ENCODE results near the gene DCTPP1. TPM values are rescaled to one million over a fixed set of nuclear protein-coding genes. Genes with fewer than 3 reads are reported as not detected.

The DCTPP1 gene
- polyA plus RNA-seq, 1 of the 3 experiments (the other 2 are of a cell fraction), result 79.2 TPM

DNA sequence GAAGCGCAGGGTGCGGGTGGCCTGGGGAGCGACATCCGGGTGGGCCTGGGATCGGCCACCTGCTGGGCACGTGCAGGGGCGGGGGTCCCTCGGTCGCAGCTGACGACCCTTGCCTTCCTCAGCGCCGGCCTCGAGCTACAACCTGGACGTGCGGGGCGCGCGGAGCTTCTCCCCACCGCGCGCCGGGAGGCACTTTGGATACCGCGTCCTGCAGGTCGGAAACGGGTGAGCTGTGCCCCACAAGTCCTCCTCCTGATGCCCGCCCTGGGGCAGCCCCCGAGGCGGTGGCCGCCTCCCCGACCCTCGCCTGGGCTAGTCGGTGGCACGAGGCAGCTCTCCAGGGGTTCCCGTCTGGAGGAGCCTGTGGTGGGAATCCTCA, 44.2 kb upstream of the DCTPP1 start:
- Histone ChIP-seq H4K20me1 (ENCODE audit: insufficient read depth) (no peaks in the 10 kb centered on the region), H3K27me3 (ENCODE audit: insufficient read depth) (peaks cover 5% of the 10 kb centered on the region; the same call in 1 of the 2 replicates), H3K27ac (ENCODE audit: low read depth in 2 of 2, low read length in 1 of 2) (no peak overlapping the region), H3K4me2 (no peak overlapping the region), H2AFZ (ENCODE audit: low read depth) (no peak overlapping the region), H3K79me2 (ENCODE audit: insufficient read depth) (no peaks in the 10 kb centered on the region), H3K9me2 (no peaks in the 10 kb centered on the region), H3K9ac (no peak overlapping the region), H3K36me3 (replicated peaks in 1 of 2; ENCODE audit: control insufficient read depth in 1 of 2, insufficient read depth in 2 of 2, low read length in 1 of 2) (no peaks in the 10 kb centered on the region), H3K4me1 (ENCODE audit: control insufficient read depth in 1 of 2, insufficient read depth in 2 of 2, low read depth in 1 of 2, low read length in 1 of 2) (no peaks in the 10 kb centered on the region), H3K4me3 (ENCODE audit: low read depth in 2 of 2, low read length in 1 of 2) (no peak overlapping the region), H3F3A (replicated peaks; ENCODE audit: insufficient read depth) (no peaks in the 10 kb centered on the region), H3K9me3 (no peaks in the 10 kb centered on the region)
- POLR2A ChIA-PET, result interaction anchor here (1.6 kb wide), 1 partner anchor 51 kb away, joined by 4 read pairs; no protein-coding TSS in a partner anchor
- WGBS (ENCODE audit: low lambda C conversion rate), result 67% methylated on average over 20 of the region's 35 CpGs
- TF ChIP-seq RAD21 (IDR thresholded peaks at IDR 0.05; ENCODE audit: low read length) (no peak), JUND (IDR thresholded peaks at IDR 0.05) (no peak)
- TF ChIP-seq, protein P1, sequence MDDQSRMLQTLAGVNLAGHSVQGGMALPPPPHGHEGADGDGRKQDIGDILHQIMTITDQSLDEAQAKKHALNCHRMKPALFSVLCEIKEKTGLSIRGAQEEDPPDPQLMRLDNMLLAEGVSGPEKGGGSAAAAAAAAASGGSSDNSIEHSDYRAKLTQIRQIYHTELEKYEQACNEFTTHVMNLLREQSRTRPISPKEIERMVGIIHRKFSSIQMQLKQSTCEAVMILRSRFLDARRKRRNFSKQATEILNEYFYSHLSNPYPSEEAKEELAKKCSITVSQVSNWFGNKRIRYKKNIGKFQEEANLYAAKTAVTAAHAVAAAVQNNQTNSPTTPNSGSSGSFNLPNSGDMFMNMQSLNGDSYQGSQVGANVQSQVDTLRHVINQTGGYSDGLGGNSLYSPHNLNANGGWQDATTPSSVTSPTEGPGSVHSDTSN (IDR thresholded peaks at IDR 0.05), result no peak
- no peak for DNase-seq
- CTCF ChIA-PET, result no interaction called here

DNA sequence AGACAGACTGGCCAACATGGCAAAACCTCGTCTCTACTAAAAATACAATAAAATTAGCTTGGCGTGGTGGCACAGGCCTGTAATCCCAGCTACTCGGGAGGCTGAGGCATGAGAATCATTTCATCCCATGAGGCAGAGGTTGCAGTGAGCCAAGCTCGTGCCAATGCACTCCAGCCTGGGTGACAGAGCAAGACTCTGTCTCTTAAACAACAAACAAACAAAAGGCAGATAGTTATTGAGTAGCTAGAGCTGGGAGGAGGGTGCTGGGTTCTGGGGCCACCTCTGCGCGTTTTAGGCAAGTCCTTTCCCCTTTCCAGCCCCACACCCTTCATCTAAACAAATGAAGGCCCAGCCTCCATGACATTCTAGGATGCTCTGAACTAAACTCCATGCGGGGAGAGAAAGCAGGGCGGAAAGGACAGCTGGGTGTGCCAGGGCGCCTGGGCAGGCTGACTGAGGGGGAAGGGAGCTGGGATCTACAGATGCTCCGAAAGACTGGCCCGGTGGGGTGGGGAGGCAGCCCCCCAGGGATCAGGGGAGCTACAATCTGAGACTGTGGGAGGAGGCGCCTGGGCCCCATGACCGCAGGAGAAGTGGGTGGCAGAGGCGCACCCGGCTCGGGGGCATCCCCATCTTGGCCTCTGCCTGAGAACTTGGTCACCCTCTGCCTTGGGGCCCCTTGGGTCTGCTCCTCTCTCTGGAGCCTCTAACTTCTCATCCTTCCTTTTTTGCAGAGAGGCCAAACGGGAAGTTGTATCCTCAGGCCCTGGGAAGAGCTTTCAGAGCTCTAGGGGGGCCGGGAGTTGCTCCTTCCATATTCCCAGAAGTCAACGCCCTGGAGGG, 43.6 kb upstream of the DCTPP1 start:
- no peak overlapping the region for H3K27ac ChIP-seq (ENCODE audit: low read depth in 2 of 2, low read length in 1 of 2)
- no peak overlapping the region for H3K4me2 ChIP-seq
- H3K4me1 ChIP-seq (ENCODE audit: control insufficient read depth in 1 of 2, insufficient read depth in 2 of 2, low read depth in 1 of 2, low read length in 1 of 2), result no peaks in the 10 kb centered on the region
- no peaks in the 10 kb centered on the region for H4K20me1 ChIP-seq (ENCODE audit: insufficient read depth)
- no peaks in the 10 kb centered on the region for H3K9me2 ChIP-seq
- peaks cover 5% of the 10 kb centered on the region; the same call in 1 of the 2 replicates for H3K27me3 ChIP-seq (ENCODE audit: insufficient read depth)
- POLR2A ChIA-PET, result interaction anchor here (1.6 kb wide), 1 partner anchor 51 kb away, joined by 4 read pairs; no protein-coding TSS in a partner anchor
- no peak for DNase-seq
- H3K79me2 ChIP-seq (ENCODE audit: insufficient read depth), result no peaks in the 10 kb centered on the region
- no peak overlapping the region for H3K4me3 ChIP-seq (ENCODE audit: low read depth in 2 of 2, low read length in 1 of 2)
- no peak overlapping the region for H3K9ac ChIP-seq
- no peaks in the 10 kb centered on the region for H3K9me3 ChIP-seq
- no peaks in the 10 kb centered on the region for H3K36me3 ChIP-seq (replicated peaks in 1 of 2; ENCODE audit: control insufficient read depth in 1 of 2, insufficient read depth in 2 of 2, low read length in 1 of 2)
- TF ChIP-seq, protein P2, sequence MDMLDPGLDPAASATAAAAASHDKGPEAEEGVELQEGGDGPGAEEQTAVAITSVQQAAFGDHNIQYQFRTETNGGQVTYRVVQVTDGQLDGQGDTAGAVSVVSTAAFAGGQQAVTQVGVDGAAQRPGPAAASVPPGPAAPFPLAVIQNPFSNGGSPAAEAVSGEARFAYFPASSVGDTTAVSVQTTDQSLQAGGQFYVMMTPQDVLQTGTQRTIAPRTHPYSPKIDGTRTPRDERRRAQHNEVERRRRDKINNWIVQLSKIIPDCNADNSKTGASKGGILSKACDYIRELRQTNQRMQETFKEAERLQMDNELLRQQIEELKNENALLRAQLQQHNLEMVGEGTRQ (IDR thresholded peaks at IDR 0.05; ENCODE audit: borderline replicate concordance, low read depth, low read length), result no peak
- no peak for TF ChIP-seq EZH2phosphoT487 (IDR thresholded peaks at IDR 0.05; ENCODE audit: borderline replicate concordance, low read depth)
- no peak for TF ChIP-seq RAD21 (IDR thresholded peaks at IDR 0.05; ENCODE audit: low read length)
- no peak for TF ChIP-seq RCOR1 (IDR thresholded peaks at IDR 0.05; ENCODE audit: low read length)
- TF ChIP-seq ELF1 (IDR thresholded peaks at IDR 0.05), result no peak
- no peak for TF ChIP-seq RXRA (IDR thresholded peaks at IDR 0.05; ENCODE audit: borderline replicate concordance, low read depth)
- TF ChIP-seq TCF12 (IDR thresholded peaks at IDR 0.05), result no peak
- no peak for TF ChIP-seq FOSL2 (IDR thresholded peaks at IDR 0.05; ENCODE audit: borderline replicate concordance, low read depth)
- TF ChIP-seq JUND (IDR thresholded peaks at IDR 0.05), result no peak
- TF ChIP-seq, protein P3, sequence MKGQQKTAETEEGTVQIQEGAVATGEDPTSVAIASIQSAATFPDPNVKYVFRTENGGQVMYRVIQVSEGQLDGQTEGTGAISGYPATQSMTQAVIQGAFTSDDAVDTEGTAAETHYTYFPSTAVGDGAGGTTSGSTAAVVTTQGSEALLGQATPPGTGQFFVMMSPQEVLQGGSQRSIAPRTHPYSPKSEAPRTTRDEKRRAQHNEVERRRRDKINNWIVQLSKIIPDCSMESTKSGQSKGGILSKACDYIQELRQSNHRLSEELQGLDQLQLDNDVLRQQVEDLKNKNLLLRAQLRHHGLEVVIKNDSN (IDR thresholded peaks at IDR 0.05; ENCODE audit: borderline replicate concordance, low read depth), result no peak
- TF ChIP-seq, protein P4, sequence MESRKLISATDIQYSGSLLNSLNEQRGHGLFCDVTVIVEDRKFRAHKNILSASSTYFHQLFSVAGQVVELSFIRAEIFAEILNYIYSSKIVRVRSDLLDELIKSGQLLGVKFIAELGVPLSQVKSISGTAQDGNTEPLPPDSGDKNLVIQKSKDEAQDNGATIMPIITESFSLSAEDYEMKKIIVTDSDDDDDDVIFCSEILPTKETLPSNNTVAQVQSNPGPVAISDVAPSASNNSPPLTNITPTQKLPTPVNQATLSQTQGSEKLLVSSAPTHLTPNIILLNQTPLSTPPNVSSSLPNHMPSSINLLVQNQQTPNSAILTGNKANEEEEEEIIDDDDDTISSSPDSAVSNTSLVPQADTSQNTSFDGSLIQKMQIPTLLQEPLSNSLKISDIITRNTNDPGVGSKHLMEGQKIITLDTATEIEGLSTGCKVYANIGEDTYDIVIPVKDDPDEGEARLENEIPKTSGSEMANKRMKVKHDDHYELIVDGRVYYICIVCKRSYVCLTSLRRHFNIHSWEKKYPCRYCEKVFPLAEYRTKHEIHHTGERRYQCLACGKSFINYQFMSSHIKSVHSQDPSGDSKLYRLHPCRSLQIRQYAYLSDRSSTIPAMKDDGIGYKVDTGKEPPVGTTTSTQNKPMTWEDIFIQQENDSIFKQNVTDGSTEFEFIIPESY (IDR thresholded peaks at IDR 0.05; ENCODE audit: borderline replicate concordance, low read depth), result no peak
- no peaks in the 10 kb centered on the region for H3F3A ChIP-seq (replicated peaks; ENCODE audit: insufficient read depth)
- CTCF ChIA-PET, result no interaction called here
- WGBS (ENCODE audit: low lambda C conversion rate), result 78% methylated on average over 11 of the region's 19 CpGs
- H2AFZ ChIP-seq (ENCODE audit: low read depth), result no peak overlapping the region
